HG03108 (cell line): ENCODE measurements around the gene BTN3A1.
A peak's percentile ranks its signal among the peaks of the same experiment; 100 is the strongest.
"Not testable (repeated sequence)": the region's sequence is repeated elsewhere in the genome, so short reads cannot be mapped to it uniquely, and the experiment has no call there.

Experiments
- ATAC-seq: cut with Tn5 transposase; IDR thresholded peaks from one replicate; pipeline ENCODE4 v1.9.1; 2021; ENCODE audit warnings: moderate library complexity; ENCODE audit not compliant: unreplicated experiment

BTN3A1 gene

GRCh38 chr6:26412228-26412627, 10.2 kb downstream of the BTN3A1 start:
- ATAC-seq: no peak

GRCh38 chr6:26412954-26413353, 10.9 kb downstream of the BTN3A1 start:
- ATAC-seq: no peak

GRCh38 chr6:26414281-26414680, 12.2 kb downstream of the BTN3A1 start:
- no peak for ATAC-seq

- no peak for ATAC-seq
Observed at GRCh38 chr6:26415036-26415614, 13.1 kb downstream of the BTN3A1 start.

GRCh38 chr6:26415791-26416190, 13.7 kb downstream of the BTN3A1 start:
- ATAC-seq: no peak

- ATAC-seq: no peak
Observed at GRCh38 chr6:26416288-26416687, 14.2 kb downstream of the BTN3A1 start.

GRCh38 chr6:26418077-26418476, 16.0 kb downstream of the BTN3A1 start:
- ATAC-seq: not testable (repeated sequence)

GRCh38 chr6:26418795-26419194, 16.7 kb downstream of the BTN3A1 start:
- not testable (repeated sequence) for ATAC-seq

GRCh38 chr6:26420688-26421171, 18.7 kb downstream of the BTN3A1 start:
- ATAC-seq: no peak

GRCh38 chr6:26421259-26422144, 19.4 kb downstream of the BTN3A1 start:
- ATAC-seq: peak; percentile 82

GRCh38 chr6:26422329-26422728, 20.3 kb downstream of the BTN3A1 start:
- ATAC-seq: no peak

GRCh38 chr6:26426691-26427450, 24.8 kb downstream of the BTN3A1 start:
- no peak for ATAC-seq

GRCh38 chr6:26427451-26427809, 25.4 kb downstream of the BTN3A1 start:
- ATAC-seq: no peak

GRCh38 chr6:26428206-26428605, 26.1 kb downstream of the BTN3A1 start:
- no peak for ATAC-seq

- no peak for ATAC-seq
Observed at GRCh38 chr6:26430787-26431186, 28.7 kb downstream of the BTN3A1 start.

- ATAC-seq: no peak
Observed at GRCh38 chr6:26431258-26432172, 29.4 kb downstream of the BTN3A1 start.

GRCh38 chr6:26432627-26433201, 30.6 kb downstream of the BTN3A1 start:
- no peak for ATAC-seq

- ATAC-seq: not testable (repeated sequence)
Observed at GRCh38 chr6:26433680-26434079, 31.6 kb downstream of the BTN3A1 start.

GRCh38 chr6:26436018-26436417, 33.9 kb downstream of the BTN3A1 start:
- no peak for ATAC-seq

- ATAC-seq: no peak
Observed at GRCh38 chr6:26437550-26437949, 35.5 kb downstream of the BTN3A1 start.
